ENCODE measurements around the gene SLC26A6. TPM values are rescaled to one million over a fixed set of nuclear protein-coding genes. Genes with fewer than 3 reads are reported as not detected.

SLC26A6 gene
- total RNA-seq, 4 donors from 2014 or later: 13.8 to 26.4 (median 15.9) TPM

GRCh38 chr3:48600711-48601621, 34.3 kb downstream of the SLC26A6 start:
- TF ChIP-seq EP300 (IDR thresholded peaks at IDR 0.05) (no peak), CTCF (IDR thresholded peaks at IDR 0.05) (no peak), POLR2A (IDR thresholded peaks at IDR 0.05) (no peak)
- peaks cover 0 to 18% (median 0%) of the 10 kb centered on the region in 4 donors for H3K4me1 ChIP-seq
- H3K9me3 ChIP-seq: no peaks in the 10 kb centered on the region
- DNase-seq (ENCODE audit: low spot score in 2 of 2): no peak
- H3K36me3 ChIP-seq: peaks cover 5 to 87% (median 53%) of the 10 kb centered on the region in 3 donors
- no peak overlapping the region for H3K4me3 ChIP-seq
- H3K27me3 ChIP-seq: no peaks in the 10 kb centered on the region
- no peak overlapping the region for H3K27ac ChIP-seq
- WGBS, 2 donors: 87 to 92% methylated on average over 18 to 19 of the region's 19 CpGs

- Histone ChIP-seq H3K4me3 (no peak overlapping the region), H3K36me3 (peaks cover 5 to 74% (median 44%) of the 10 kb centered on the region in 3 donors), H3K9me3 (no peaks in the 10 kb centered on the region), H3K27me3 (no peaks in the 10 kb centered on the region), H3K27ac (peak overlapping the region in 3 of 4 donors; percentile 51 to 64 (median 55)), H3K4me1 (peaks cover 0 to 30% (median 6%) of the 10 kb centered on the region in 4 donors)
- no peak for DNase-seq (ENCODE audit: low spot score in 2 of 2)
- 89 to 91% methylated on average over 11 of the region's 12 CpGs for WGBS, 2 donors
- no peak for TF ChIP-seq POLR2A (IDR thresholded peaks at IDR 0.05)
- no peak for TF ChIP-seq EP300 (IDR thresholded peaks at IDR 0.05)
- no peak for TF ChIP-seq CTCF (IDR thresholded peaks at IDR 0.05)
Observed at GRCh38 chr3:48599509-48600285, 35.6 kb downstream of the SLC26A6 start.

- Histone ChIP-seq H3K27ac (peak overlapping the region in 3 of 4 donors; percentile 51 to 64 (median 55)), H3K36me3 (peaks cover 5 to 68% (median 38%) of the 10 kb centered on the region in 3 donors), H3K9me3 (no peaks in the 10 kb centered on the region), H3K27me3 (peaks cover 0 to 5% of the 10 kb centered on the region in 2 donors), H3K4me1 (peaks cover 0 to 36% (median 11%) of the 10 kb centered on the region in 4 donors), H3K4me3 (no peak overlapping the region)
- TF ChIP-seq EP300 (IDR thresholded peaks at IDR 0.05) (no peak), POLR2A (IDR thresholded peaks at IDR 0.05) (no peak), CTCF (IDR thresholded peaks at IDR 0.05) (no peak)
- 71 to 75% methylated on average over 11 of the region's 11 CpGs for WGBS, 2 donors
- DNase-seq (ENCODE audit: low spot score in 2 of 2): no peak
Observed at GRCh38 chr3:48599077-48599501, 36.2 kb downstream of the SLC26A6 start.

GRCh38 chr3:48598323-48599076, 36.8 kb downstream of the SLC26A6 start:
- Histone ChIP-seq H3K9me3 (no peaks in the 10 kb centered on the region), H3K27me3 (peaks cover 0 to 10% of the 10 kb centered on the region in 2 donors), H3K36me3 (peaks cover 0 to 62% (median 36%) of the 10 kb centered on the region in 3 donors), H3K4me3 (no peak overlapping the region), H3K4me1 (peaks cover 0 to 37% (median 11%) of the 10 kb centered on the region in 4 donors), H3K27ac (peak overlapping the region in 3 of 4 donors; percentile 51 to 64 (median 55))
- WGBS, 2 donors: 55 to 57% methylated on average over 4 to 5 of the region's 5 CpGs
- no peak for DNase-seq (ENCODE audit: low spot score in 2 of 2)
- TF ChIP-seq POLR2A (IDR thresholded peaks at IDR 0.05) (no peak), CTCF (IDR thresholded peaks at IDR 0.05) (no peak), EP300 (IDR thresholded peaks at IDR 0.05) (peak in 1 of 2 donors; percentile 22)

Data from tibial nerve (tissue), 4 donors.